Activated T-helper 1 cell treated with anti-CD3 and anti-CD28 coated beads, Interleukin-2, amount 50 U/mL, for 16 hours (primary cell): ENCODE measurements around the gene SMIM24.

Source experiments
- DNase-seq, 2 donors: peaks; one replicate each; pipeline ENCODE4 v3.0.0-alpha.2; 2020; ENCODE audit warnings: low read depth in 1 of 2, low spot score in 1 of 2

The SMIM24 gene

GRCh38 chr19:3475449-3475848, 4.9 kb downstream of the SMIM24 start:
- no peak for DNase-seq

- DNase-seq = no peak
Measured at GRCh38 chr19:3474614-3475013, 5.7 kb downstream of the SMIM24 start.

- no peak for DNase-seq
Measured at GRCh38 chr19:3474010-3474409, 6.3 kb downstream of the SMIM24 start.

- DNase-seq = peak; percentile 17 to 26
Measured at GRCh38 chr19:3471954-3472655, 8.2 kb downstream of the SMIM24 start.

- no peak for DNase-seq
Measured at GRCh38 chr19:3470500-3471128, 9.7 kb downstream of the SMIM24 start.

GRCh38 chr19:3469638-3470499, 10.5 kb downstream of the SMIM24 start:
- DNase-seq = no peak

GRCh38 chr19:3468211-3468610, 12.1 kb downstream of the SMIM24 start:
- no peak for DNase-seq

- DNase-seq = no peak
Measured at GRCh38 chr19:3467437-3468198, 12.7 kb downstream of the SMIM24 start.

- DNase-seq = no peak
Measured at GRCh38 chr19:3466635-3467034, 13.7 kb downstream of the SMIM24 start.

GRCh38 chr19:3465552-3465951, 14.8 kb downstream of the SMIM24 start:
- no peak for DNase-seq

- DNase-seq = no peak
Measured at GRCh38 chr19:3464587-3465235, 15.6 kb downstream of the SMIM24 start.

- DNase-seq = no peak
Measured at GRCh38 chr19:3463714-3464586, 16.4 kb downstream of the SMIM24 start.

GRCh38 chr19:3462991-3463713, 17.2 kb downstream of the SMIM24 start:
- no peak for DNase-seq

- DNase-seq = no peak
Measured at GRCh38 chr19:3459965-3460582, 20.3 kb downstream of the SMIM24 start.

GRCh38 chr19:3459089-3459881, 21.0 kb downstream of the SMIM24 start:
- DNase-seq = no peak

GRCh38 chr19:3458229-3459088, 21.9 kb downstream of the SMIM24 start:
- DNase-seq = no peak
